Nephron (organoid): ENCODE measurements around the gene FANCI.

Experiments used
- H3K27ac Mint-ChIP-seq, 3 experiments: 2 replicates each; pipeline ENCODE4 v1.8.0; 2020; ENCODE audit warnings: mixed read lengths in 3 of 3, mild to moderate bottlenecking in 2 of 3, moderate library complexity in 1 of 3
- H3K27me3 Mint-ChIP-seq: 2 replicates; pipeline ENCODE4 v1.8.0; 2021; ENCODE audit warnings: low read depth, mild to moderate bottlenecking, moderate library complexity, mixed read lengths
- H3K36me3 Mint-ChIP-seq: 2 replicates; pipeline ENCODE4 v1.8.0; 2020; ENCODE audit warnings: low read depth, mixed read lengths
- H3K4me1 Mint-ChIP-seq: 2 replicates; pipeline ENCODE4 v1.8.0; 2020; ENCODE audit warnings: mixed read lengths
- H3K4me3 Mint-ChIP-seq, 3 experiments: 2 replicates each; pipeline ENCODE4 v1.8.0; 2020; ENCODE audit warnings: mild to moderate bottlenecking in 3 of 3, mixed read lengths in 3 of 3, moderate library complexity in 2 of 3
- H3K9me3 Mint-ChIP-seq: 2 replicates; pipeline ENCODE4 v1.8.0; 2020; ENCODE audit warnings: mixed read lengths
- TF ChIP-seq, protein P1 (sequence below), 3 experiments: fragments of 200-600 bp; sonication (generic); IDR thresholded peaks; one replicate each; pipeline ENCODE4 v1.5.0; 2021; ENCODE audit warnings: antibody characterized with exemption in 3 of 3; ENCODE audit not compliant: unreplicated experiment in 3 of 3

Gene FANCI

DNA sequence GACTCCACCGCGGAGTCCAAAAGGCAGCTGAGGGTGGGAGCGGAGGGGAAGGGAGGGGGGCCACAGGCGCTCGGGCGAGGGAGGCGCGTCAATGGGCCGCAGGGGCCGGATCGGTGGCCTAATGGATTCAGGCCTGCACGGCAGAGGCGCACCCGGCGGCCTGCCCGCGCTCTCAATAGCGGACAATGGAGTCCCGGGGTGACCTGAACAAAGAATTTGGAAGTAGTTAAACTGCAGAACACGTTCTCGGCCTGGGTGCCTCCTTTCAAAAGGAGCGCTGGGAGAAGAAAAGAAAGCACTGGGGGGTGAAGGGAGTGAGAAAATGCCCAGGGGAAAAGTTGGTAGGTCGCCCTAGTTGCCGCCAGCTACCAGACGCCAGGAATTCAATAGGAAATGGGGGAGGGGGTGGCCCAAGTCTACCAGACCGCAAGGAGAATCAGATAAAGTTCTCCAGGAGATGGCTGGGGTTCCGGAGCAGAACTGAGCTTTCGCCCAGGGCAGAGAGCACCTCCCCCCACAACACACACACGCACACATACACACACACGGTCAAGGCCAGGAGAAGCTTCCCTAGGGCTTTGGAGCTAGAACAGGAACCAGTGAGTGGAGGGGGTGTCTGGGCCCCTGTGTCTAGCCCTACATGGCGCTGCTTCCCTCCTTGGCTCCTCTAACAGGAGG lies 116.7 kb downstream of the FANCI start:
- H3K27ac Mint-ChIP-seq: no peak overlapping the region
- H3K27me3 Mint-ChIP-seq: peaks cover 97% of the 10 kb centered on the region
- no peaks in the 10 kb centered on the region for H3K36me3 Mint-ChIP-seq
- TF ChIP-seq, protein P1, sequence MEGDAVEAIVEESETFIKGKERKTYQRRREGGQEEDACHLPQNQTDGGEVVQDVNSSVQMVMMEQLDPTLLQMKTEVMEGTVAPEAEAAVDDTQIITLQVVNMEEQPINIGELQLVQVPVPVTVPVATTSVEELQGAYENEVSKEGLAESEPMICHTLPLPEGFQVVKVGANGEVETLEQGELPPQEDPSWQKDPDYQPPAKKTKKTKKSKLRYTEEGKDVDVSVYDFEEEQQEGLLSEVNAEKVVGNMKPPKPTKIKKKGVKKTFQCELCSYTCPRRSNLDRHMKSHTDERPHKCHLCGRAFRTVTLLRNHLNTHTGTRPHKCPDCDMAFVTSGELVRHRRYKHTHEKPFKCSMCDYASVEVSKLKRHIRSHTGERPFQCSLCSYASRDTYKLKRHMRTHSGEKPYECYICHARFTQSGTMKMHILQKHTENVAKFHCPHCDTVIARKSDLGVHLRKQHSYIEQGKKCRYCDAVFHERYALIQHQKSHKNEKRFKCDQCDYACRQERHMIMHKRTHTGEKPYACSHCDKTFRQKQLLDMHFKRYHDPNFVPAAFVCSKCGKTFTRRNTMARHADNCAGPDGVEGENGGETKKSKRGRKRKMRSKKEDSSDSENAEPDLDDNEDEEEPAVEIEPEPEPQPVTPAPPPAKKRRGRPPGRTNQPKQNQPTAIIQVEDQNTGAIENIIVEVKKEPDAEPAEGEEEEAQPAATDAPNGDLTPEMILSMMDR (IDR thresholded peaks at IDR 0.05; ENCODE audit: unreplicated experiment in 3 of 3): no peak
- no peaks in the 10 kb centered on the region for H3K9me3 Mint-ChIP-seq
- peaks cover 10% of the 10 kb centered on the region for H3K4me1 Mint-ChIP-seq
- no peak overlapping the region for H3K4me3 Mint-ChIP-seq

DNA sequence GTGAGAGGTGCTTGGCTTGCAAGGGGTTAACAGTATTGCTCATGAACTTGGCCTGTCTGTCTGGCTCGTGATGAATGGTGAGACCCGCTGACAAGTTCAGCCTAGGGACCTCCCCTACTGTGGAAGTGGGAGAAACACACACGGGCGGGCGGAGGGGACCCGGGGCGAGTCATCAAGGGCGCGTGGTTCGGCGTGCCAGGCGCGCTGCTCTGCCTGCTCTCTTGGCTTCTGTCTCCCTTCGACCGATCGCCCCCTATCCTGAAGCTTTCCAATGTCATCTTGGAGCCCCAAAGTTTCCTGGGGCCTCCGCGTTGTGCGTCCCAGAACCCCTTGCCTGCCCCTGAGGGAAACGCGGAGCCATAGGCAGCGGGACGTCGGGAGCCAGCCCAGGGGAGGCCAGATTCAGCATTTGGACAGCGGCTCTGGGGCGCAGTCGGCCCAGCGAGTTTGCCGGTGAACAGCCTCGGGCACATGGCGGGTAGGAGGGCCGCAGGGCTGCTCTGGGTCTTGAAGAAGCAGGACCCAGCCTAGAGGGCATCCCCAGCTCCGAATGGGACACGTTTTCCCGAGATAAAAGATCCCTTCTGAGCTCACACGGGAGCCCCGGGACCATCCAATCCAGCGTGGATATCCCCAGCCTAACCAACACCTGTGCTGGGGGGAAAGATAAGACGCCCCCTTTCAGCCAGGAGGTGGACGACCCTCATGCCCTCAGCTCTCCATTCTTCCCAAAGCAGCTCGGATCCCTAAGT lies 117.8 kb downstream of the FANCI start:
- H3K27ac Mint-ChIP-seq: no peak overlapping the region
- H3K9me3 Mint-ChIP-seq: no peaks in the 10 kb centered on the region
- peaks cover 16% of the 10 kb centered on the region for H3K4me1 Mint-ChIP-seq
- TF ChIP-seq, protein P1 (IDR thresholded peaks at IDR 0.05; ENCODE audit: unreplicated experiment in 3 of 3): no peak
- H3K36me3 Mint-ChIP-seq: no peaks in the 10 kb centered on the region
- H3K27me3 Mint-ChIP-seq: peaks cover 97% of the 10 kb centered on the region
- peak overlapping the region; percentile 33 to 61 (median 43) for H3K4me3 Mint-ChIP-seq

DNA sequence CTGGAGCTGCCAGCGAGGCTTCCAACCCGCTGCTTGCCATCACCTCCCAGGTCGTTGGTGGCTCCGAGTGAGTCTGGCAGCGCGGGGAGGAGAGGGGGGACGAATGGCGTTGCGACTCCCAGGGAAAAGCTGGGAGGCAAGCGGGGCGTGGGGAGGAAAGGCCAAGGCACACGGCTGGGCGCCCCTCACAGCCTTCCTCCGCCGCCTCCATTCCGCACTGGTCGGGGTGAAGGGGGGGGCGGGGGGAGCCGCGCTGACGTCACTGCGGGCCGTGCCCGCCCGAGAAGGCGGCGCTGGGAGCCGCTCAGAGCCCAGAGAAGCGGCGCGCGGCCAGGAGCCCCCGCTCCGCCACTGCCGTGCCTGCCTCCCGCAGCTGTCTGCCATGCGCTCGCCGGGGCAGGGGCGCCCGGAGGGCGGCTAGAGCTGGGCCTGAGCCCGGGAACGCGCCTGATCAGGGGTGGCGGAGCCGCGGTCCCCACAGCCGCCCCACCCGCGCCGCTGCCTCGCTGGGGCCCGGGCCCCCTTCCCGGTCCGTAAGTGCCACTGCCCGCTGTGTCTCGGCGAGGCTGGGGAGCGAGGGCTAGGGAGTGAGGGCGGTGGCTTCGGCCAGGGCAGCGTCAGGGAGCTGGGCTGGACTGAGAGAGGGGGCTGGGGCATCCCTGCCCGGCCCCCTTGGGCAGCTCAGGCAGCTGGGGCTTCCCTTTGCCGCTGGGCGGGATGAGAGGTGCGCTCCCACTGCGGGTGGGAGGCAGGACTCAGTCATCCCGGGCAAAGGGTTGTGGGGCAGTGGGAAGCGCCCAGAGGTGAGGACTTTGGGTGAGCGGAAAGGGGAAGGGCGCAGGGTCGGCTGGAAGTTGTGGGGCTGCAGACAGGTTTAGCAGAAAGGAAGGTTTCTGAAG lies 118.7 kb downstream of the FANCI start:
- Mint-ChIP-seq H3K36me3 (no peaks in the 10 kb centered on the region), H3K27me3 (peaks cover 97% of the 10 kb centered on the region), H3K4me3 (no peak overlapping the region), H3K4me1 (peaks cover 16% of the 10 kb centered on the region), H3K9me3 (peaks cover 3% of the 10 kb centered on the region), H3K27ac (no peak overlapping the region)
- TF ChIP-seq, protein P1 (IDR thresholded peaks at IDR 0.05; ENCODE audit: unreplicated experiment in 3 of 3): no peak

DNA sequence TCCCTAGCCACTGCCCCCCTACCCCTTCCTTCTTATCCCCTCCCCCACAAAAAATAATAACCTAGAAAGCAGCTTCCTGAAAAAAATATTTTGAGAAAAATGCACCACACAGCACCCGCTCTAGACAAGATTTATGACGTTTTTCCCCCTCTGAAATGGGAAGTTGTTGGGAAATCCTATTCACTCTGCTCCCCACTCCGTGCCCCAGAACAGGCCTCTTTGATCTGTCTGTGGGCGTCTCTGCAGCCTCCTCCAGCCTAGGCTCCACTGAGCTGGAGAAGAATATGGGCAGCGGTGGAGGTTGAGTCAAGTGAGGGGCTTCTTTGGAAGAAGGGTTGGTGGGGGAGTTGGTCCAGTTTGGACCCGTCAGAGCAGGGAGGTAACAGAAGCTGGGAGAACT lies 119.4 kb downstream of the FANCI start:
- TF ChIP-seq, protein P1 (IDR thresholded peaks at IDR 0.05; ENCODE audit: unreplicated experiment in 3 of 3): no peak
- Mint-ChIP-seq H3K9me3 (peaks cover 3% of the 10 kb centered on the region), H3K4me1 (peaks cover 16% of the 10 kb centered on the region), H3K4me3 (peak overlapping the region in 2 of 3 experiments; percentile 31 to 54), H3K27me3 (peaks cover 97% of the 10 kb centered on the region), H3K36me3 (no peaks in the 10 kb centered on the region), H3K27ac (no peak overlapping the region)

DNA sequence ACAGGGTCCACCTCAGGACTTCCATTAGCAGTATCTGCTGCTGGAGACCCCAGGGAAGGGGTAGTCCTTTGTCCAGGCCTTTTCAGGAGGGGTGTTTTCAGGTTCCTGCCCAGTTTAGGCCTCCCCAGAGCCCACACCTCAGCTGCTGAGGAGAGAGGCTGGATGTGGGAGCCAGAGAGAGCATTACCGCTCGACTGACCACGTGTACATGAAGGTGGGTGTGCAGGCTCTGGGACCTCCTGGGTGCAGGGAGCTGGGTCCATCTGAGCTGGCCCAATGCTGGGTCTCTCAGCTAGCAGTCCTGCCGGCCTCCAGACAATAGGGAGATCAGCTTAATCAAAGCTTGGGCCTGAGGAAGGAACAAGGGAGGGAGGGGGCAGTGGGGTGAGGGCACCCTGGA lies 120.0 kb downstream of the FANCI start:
- TF ChIP-seq, protein P1 (IDR thresholded peaks at IDR 0.05; ENCODE audit: unreplicated experiment in 3 of 3): no peak
- peaks cover 3% of the 10 kb centered on the region for H3K9me3 Mint-ChIP-seq

More for the DNA sequence above, 120.0 kb downstream of the FANCI start:
- H3K36me3 Mint-ChIP-seq: no peaks in the 10 kb centered on the region
- no peak overlapping the region for H3K27ac Mint-ChIP-seq
- peaks cover 97% of the 10 kb centered on the region for H3K27me3 Mint-ChIP-seq
- H3K4me3 Mint-ChIP-seq: no peak overlapping the region
- H3K4me1 Mint-ChIP-seq: peaks cover 16% of the 10 kb centered on the region
